HK-2 (cell line): Measurements from ENCODE around the gene SEC14L1.
A peak's percentile ranks its signal among the peaks of the same experiment; 100 is the strongest.

ENCODE experiments used
- DNase-seq: peaks from one replicate; pipeline ENCODE4 v3.0.0-alpha.2; 2018; ENCODE audit not compliant: unreplicated experiment

Gene SEC14L1

DNA sequence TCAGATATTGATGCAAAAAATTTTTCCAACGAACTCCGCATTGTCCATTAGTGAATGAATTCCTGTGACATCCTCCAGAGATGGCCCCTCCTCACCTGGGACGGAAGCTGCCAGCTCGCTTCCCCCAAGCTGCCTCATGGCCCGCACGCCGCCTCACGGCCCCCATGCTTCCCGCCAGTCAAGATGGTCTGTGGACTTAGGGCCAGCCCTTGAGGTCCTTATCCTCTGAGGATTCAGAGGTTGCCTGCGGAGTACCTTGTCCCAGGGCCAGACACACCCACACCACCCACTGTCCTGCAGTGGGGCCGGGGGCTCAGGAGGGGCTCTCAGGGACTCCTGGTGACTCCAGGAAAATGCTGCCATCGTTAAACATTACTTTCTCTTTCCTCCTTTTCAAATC, 73.6 kb downstream of the SEC14L1 start:
- no peak for DNase-seq

GRCh38 chr17:77214743-77215142, 74.0 kb downstream of the SEC14L1 start:
- peak; percentile 20 for DNase-seq

DNA sequence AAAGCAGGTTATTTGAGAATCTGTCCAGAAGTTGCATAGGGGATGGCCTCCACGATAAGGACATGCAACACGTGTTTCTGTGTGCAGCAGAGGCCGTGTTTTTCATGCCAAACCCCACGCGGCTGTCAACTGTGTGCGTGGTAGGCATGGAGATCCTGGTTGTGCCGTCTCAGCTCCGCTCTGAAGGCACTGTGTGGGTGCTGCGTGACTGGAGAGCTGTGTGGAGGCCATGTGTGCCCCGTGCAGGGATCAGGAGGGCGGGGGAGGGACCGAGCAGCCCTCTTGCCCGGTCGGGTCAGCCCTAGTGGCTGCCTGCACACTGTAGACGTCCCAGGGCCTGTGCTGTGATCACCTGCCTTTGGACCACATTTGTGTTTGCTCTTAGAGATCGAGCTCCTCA, 74.5 kb downstream of the SEC14L1 start:
- no peak for DNase-seq

GRCh38 chr17:77216486-77216885, 75.7 kb downstream of the SEC14L1 start:
- DNase-seq = no peak

DNA sequence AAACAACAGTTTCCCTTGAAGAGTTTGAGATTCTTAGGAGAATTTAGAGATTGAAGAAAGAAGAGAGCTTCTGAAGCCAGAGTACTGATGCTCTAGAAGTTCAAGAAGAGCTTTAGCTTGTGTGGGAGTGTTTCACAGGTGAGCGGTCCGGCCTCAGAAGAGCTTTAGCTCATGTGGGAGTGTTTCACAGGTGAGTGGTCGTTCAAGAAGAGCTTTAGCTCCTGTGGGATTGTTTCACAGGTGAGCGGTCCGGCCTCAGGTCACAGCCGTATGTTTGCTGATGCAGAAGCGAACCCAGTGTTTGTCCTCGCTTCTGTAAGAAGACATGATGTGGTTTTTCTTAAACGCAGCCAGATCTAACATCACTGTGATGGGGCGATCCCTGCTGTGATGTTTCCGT, 76.4 kb downstream of the SEC14L1 start:
- DNase-seq = no peak

GRCh38 chr17:77217566-77217965, 76.8 kb downstream of the SEC14L1 start:
- DNase-seq = no peak

- no peak for DNase-seq
Observed at GRCh38 chr17:77218902-77219301, 78.1 kb downstream of the SEC14L1 start.

- DNase-seq = no peak
Observed at GRCh38 chr17:77222356-77222755, 81.6 kb downstream of the SEC14L1 start.

DNA sequence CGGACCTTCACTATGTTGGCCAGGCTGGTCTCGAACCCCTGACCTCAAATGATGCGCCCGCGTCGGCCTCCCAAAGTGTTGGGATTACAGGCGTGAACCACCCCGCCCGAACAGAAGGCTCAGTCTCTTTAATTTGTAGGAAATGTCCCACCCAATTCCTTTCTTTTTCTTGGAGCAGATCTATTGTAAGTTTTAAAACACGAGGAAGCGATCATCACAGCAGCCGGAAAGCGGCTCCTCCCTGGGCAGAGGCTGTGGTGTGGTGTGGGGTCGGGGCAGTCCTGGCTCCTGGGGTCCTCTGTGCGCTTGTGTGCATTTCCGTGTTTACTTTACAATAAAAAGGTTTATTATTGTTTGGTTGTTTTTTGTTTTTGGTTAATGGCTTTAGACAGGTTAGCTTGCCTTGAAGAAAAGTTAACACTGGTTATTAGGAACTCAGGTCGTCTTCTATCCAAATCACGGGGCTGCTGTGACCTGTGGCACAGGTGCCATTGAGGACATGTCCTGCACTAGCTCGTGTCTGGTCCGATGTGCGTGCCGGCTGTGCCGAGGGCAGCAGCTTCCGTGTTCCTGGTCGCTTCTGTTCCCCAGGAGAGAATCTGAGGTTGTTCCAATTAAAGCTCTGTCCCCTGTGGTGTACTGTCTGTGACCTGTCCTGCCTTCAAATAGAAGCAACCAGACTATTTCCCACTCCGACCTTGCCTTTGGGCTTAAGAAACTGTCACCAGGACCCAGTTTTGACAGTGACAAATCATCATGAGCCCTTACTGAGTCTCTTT, 83.1 kb downstream of the SEC14L1 start:
- no peak for DNase-seq

GRCh38 chr17:77225265-77225664, 84.5 kb downstream of the SEC14L1 start:
- DNase-seq = no peak

- DNase-seq = no peak
Observed at GRCh38 chr17:77227461-77228240, 86.9 kb downstream of the SEC14L1 start.

- no peak for DNase-seq
Observed at GRCh38 chr17:77228241-77228752, 87.5 kb downstream of the SEC14L1 start.

DNA sequence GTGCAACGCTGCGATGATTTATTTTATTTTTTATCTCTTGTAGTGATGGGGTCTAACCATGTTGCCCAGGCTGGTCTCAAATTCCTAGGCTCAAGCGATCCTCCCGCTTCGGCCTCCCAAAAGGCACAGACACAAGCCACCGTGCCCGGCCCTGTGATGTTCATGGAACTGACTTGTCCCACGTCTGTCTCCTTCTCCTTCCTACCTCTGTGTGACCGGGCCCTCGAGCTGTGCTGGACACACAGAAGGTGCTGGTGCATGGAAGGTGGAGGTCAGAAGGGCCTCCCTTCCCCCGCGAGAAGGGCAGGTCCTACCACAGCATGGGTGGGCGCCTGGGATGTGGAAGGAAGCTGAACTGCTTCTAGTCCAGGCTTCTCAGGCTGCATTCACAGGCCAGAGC, 88.0 kb downstream of the SEC14L1 start:
- DNase-seq = no peak

DNA sequence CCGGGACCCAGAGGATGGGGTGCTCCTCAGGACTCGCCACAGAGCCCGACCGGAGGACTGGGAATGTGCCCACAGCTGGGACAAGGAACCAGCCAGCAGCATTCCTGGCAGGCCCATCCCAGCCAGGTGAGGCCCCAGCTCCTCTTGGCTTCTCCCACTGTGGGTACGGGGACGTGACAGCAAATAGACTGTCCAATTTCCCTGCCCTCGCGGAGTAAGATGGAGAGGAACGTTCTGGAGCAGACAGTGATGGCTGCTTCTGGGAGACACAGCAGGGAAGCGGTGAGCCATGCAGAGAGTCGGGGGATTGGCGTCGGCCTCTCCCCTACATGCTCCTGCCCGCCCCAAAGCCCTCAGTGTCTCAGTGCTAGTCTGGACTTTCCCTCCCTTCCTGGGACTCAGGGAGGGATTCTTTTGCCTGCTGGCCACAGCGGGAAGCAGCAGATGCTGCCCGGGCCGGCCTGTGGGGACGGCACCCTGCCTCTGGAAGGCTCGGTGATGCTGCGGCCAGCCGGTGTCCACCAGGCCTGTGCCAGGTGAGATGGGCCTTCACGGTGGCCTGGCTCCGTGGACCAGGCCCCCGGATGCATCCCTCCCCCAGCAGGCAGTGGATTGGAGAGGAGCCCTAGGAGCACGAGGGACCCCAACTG, 89.1 kb downstream of the SEC14L1 start:
- no peak for DNase-seq

DNA sequence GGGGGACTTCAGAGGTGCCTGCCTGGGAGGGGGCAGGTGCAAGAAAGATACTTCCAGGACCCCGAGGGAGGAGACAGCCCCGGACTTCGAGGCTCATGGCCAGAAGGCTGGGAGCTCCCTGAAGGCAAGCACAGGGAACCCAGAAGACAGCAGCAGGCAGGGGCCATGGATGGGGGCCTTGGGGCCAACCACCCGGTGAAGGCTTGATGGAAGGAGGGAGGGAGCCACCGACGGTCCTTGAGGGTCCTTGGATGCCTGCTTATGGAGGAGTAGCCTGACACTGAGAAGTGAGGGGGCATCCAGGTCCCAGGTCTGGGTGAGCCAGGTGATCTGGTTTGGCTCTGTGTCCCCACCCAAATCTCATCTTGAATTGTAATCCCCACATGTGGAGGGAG, 89.7 kb downstream of the SEC14L1 start:
- no peak for DNase-seq

DNA sequence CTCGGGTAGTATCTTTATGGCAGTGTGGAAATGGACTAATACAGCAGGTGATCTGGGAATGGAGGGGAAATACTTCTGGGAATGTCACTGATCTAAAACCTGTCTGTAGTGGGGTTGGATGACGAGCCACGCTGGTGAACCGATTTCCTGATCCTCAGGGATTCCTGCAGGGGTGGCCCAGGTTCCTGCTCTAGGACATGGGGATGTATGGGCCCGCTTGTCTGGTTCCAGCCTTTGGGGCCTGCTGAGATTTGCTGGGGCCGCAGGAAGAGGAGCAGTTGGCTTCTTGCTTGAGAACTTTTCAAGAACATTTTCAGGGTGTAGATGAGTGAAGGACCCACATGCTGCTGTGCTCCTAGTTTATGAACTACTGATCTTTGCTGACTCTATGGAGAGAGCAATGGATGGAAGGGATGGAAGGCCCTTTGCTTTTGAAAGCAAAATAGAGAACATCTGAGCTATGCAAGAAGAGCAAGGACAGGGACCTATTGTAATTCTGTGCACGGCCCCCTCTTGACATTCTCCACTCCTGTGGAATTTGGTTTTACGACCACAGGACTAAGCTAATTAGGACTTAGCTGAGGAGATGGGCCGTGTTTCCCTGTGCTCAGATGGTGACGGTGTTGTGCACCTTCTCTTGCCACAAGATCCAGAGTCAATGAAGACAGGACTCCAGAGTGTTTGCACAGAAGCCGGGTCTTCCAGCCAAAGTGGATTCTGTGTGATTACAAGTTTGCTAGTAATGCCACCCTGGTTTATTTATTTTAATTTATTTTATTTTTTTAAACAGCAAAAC, 90.5 kb downstream of the SEC14L1 start:
- DNase-seq = no peak

- no peak for DNase-seq
Observed at GRCh38 chr17:77233127-77233526, 92.4 kb downstream of the SEC14L1 start.

DNA sequence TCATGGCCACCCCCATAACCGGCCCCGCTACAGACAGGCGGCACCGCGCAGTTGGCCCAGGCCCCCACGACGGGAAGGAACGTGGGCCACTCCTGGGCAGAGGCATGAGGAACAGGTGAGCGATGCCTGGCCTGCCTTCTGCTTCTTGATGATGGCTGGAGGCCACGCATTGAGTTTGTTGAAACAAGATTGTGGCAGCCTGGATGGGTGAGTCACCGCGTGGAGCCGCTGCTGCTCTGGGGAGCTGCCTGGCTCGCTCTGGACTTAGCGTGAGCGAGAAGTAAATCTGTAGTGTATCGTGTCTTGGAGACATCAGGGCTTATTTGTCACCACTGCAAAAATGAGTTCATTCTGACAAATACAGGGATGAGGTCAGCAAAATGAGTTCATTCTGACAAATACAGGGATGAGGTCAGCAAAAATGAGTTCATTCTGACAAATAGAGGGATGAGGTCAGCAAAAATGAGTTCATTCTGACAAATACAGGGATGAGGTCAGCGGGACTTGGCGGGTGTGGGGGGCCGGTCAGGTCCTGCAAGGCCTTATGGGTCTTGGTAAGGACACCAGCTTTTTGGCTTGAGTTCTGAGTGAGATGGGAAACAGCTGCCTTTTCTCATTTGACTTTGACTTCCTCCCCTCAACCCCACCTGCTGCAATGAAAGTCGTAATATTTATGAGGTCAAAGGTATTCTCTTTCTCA, 93.0 kb downstream of the SEC14L1 start:
- no peak for DNase-seq

GRCh38 chr17:77234695-77235094, 93.9 kb downstream of the SEC14L1 start:
- no peak for DNase-seq

DNA sequence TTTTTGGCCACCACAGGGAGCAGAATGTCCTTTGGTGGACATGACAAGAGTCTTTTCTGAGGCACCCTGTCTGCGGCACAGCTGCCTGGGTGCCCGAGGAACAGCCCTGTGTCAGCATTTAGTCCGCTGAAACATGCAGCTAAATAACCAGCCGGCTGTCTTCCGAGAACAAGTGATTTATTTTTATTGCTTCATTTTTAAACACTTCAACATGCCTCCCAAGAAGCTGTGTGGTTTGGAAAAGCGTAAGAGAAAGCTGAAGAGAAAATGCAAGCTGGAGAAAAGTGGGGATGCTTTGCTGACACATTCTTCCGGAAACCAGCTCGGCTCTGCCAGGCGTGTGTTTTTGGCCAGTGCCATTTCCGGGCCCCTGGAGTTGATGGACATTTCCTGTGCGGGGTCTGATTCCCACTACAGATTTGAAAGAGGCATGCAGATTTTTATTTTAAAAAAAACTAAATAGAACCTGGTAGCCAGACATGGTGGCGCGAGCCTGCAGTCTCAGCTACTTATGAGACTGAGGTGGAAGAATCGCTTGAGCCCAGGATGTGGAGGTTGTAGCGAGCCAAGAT, 94.7 kb downstream of the SEC14L1 start:
- DNase-seq = no peak
